DMS79 treated with DMSO at 0.1 percent for 48 hours (cell line): ENCODE data around the gene PGLYRP2.
A peak's percentile ranks its signal among the peaks of the same experiment; 100 is the strongest.

ENCODE experiments used
- DNase-seq: peaks from one replicate; lab custom pipeline; 2025; lab: John Stamatoyannopoulos, UW

The PGLYRP2 gene

GRCh38 chr19:15439078-15439799, 40.1 kb downstream of the PGLYRP2 start:
- no peak for DNase-seq

- no peak for DNase-seq
Measured at GRCh38 chr19:15438577-15438976, 40.7 kb downstream of the PGLYRP2 start.

GRCh38 chr19:15438124-15438496, 41.2 kb downstream of the PGLYRP2 start:
- no peak for DNase-seq

- no peak for DNase-seq
Measured at GRCh38 chr19:15437355-15438123, 41.8 kb downstream of the PGLYRP2 start.

GRCh38 chr19:15436826-15437110, 42.5 kb downstream of the PGLYRP2 start:
- no peak for DNase-seq

- no peak for DNase-seq
Measured at GRCh38 chr19:15436012-15436825, 43.1 kb downstream of the PGLYRP2 start.

- DNase-seq, result no peak
Measured at GRCh38 chr19:15433519-15434069, 45.7 kb downstream of the PGLYRP2 start.

GRCh38 chr19:15432629-15433518, 46.4 kb downstream of the PGLYRP2 start:
- DNase-seq, result peak; percentile 81

- no peak for DNase-seq
Measured at GRCh38 chr19:15432018-15432494, 47.2 kb downstream of the PGLYRP2 start.

GRCh38 chr19:15431396-15432017, 47.8 kb downstream of the PGLYRP2 start:
- DNase-seq, result no peak

- DNase-seq, result no peak
Measured at GRCh38 chr19:15430526-15431120, 48.7 kb downstream of the PGLYRP2 start.

- DNase-seq, result no peak
Measured at GRCh38 chr19:15429825-15430467, 49.4 kb downstream of the PGLYRP2 start.

- no peak for DNase-seq
Measured at GRCh38 chr19:15428956-15429824, 50.1 kb downstream of the PGLYRP2 start.

- no peak for DNase-seq
Measured at GRCh38 chr19:15427991-15428471, 51.3 kb downstream of the PGLYRP2 start.

GRCh38 chr19:15427350-15427700, 52.0 kb downstream of the PGLYRP2 start:
- no peak for DNase-seq

- DNase-seq, result no peak
Measured at GRCh38 chr19:15426485-15427349, 52.6 kb downstream of the PGLYRP2 start.

GRCh38 chr19:15425321-15425950, 53.9 kb downstream of the PGLYRP2 start:
- DNase-seq, result no peak
